ENCODE measurements around the gene TFF2.

The TFF2 gene

DNA sequence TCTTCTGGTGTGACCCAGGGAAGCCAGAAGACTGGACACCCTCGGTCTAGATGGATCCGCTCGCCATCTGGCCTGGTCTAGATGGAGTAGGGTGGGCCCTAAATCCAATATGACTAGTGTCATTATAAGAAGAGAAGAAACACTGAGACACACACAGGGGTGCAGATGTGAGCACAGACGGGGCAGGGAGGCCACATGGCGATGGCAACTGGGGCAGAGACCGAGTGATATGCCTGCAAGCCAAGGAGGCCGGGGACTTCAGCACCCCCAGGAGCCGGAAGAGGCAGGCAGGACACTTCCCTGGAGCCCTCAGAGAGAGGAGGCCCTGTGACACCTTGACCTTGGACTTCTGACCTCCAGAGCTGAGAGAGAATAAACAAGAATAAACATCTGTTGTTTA is 30.0 kb downstream of the TFF2 start:
- no peak for DNase-seq (ENCODE audit: low read depth in 2 of 2)

DNA sequence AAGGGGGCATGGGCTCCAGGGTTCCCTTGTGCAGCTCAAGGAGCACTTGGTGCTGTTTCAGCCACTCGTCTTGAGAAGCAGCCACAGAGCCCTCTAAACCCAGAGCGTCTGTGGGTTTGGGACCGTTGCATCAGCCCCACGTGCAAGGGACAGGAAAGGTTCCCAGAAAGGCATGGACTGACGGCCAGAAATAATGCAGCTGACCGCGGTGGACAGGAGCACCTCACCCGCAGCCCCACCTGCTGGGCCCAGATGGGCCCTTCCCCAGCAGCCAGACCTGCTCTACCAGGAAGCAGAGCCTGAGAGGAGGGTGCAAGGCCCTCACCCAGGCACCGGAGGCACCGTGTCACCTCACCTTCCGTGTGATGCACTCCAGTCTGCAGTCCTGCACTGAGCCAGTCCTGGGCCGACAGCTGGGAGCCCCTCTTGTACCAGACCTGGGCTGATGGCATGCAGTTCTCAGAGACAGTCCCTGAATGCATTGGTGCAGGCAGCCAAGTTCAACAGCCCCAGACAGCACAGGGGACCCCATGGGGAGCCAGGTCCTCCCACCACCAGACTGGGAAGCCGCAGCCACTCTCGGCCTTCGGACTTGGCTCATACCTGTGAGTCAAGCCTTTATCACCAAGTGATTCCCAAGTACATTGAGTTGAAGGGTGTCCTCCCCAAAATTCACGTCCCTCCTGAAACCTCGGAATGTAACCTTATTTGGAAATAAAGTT is 30.8 kb downstream of the TFF2 start:
- no peak for DNase-seq (ENCODE audit: low read depth in 2 of 2)

GRCh38 chr21:42319376-42319775 is 31.4 kb downstream of the TFF2 start:
- no peak for DNase-seq (ENCODE audit: low read depth in 2 of 2)

DNA sequence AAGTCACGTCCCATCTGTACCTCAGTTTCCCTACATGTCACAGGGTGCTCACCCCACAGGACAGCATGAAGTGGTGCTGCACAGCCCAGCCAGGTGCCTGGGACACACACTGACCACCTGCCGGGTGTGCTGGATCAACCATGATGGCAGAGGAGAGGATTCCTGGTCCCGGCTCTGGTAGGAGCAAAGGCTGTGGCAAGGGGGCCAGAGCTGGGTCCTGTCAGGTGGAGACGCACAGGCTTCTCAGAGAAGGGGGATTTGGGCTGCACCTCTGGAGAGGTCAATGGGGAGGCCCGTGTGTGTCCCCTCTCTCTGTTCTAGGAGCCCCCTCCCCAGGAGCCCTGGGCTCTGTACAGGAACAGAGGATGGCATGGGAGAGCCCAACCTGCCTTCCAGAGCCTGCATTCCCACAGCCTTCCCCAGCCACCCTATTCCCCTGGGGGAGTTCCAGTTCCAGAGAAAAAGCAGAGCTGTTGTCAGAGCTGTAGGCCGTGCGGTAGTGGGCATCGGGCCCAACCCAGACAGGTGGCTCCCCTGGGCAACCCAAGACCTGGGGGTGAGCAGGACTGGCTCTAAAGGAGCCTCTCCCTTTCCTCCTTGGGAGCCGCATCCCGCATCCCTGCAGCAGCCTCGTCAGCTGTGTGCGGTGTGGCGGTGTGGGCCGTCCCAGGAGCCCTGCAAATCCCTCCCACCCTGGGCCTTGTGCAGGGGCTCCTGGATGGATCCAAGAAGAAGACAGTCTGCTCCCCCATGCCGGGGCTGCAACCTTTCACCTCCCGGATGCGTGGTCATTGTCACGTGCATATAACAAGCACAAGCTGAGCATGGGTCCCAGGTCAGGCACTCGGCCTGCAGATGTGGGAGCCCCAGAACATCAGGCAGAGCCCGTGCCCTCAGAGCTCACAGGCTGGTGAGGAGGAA is 32.7 kb downstream of the TFF2 start:
- DNase-seq (ENCODE audit: low read depth in 2 of 2) = no peak

DNA sequence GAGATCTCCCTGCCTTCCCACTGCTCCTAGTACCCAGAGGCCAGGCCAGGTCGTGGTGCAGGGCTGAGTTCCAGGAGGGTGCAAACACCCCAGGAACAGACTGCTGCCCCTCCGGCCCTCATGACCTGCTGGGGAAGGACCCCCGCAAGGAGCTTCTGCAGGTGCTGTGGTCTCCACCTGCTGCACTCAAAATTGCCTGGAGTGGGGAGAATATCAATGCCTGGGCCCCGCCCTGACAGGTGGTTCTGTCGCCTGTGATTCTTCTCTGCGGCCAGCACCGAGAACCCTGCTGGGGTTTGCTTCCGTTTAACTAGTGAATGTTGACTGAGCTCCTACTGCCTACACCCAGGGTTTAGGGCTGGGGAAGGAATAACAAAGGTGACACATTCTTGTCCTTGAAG is 33.5 kb downstream of the TFF2 start:
- no peak for DNase-seq (ENCODE audit: low read depth in 2 of 2)

- no peak for DNase-seq (ENCODE audit: low read depth in 2 of 2)
Observed at GRCh38 chr21:42316891-42317290, 33.9 kb downstream of the TFF2 start.

DNA sequence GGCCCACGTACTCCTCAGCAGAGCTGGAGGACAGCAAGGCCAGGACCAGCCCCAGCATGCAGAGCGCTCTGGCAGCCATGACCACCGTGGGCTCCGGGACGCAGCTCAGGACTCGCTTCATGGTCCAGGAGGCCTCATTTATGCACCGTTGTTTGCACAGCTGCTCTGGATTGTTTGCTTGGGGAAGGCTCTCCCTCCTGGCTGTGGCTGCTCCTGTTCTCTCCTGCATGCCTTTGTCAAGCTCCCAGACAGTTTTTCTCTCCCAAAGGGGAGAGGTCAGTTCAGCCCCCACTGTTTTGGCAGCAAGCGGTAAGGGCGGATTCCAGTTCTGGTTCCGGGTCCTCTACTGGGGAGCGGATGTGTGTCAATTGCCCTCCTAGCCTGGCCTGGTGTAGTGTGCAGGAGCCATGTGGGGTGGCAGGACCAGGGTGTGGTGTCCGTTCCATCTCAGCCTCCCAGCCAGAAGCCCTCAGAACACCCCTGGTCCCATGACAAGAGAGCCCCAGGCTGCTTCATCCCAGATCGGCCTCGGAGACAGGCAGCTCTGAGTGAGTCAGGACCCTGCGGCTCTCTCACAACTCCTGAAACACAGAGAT is 35.4 kb downstream of the TFF2 start, which contains the start of gene TFF3:
Gene TFF3, minus strand, starts transcription at position 114 of the 596 bp plus-strand sequence. Its CDS starts 35 bp downstream, at position 79.
- no peak for DNase-seq (ENCODE audit: low read depth in 2 of 2)

DNA sequence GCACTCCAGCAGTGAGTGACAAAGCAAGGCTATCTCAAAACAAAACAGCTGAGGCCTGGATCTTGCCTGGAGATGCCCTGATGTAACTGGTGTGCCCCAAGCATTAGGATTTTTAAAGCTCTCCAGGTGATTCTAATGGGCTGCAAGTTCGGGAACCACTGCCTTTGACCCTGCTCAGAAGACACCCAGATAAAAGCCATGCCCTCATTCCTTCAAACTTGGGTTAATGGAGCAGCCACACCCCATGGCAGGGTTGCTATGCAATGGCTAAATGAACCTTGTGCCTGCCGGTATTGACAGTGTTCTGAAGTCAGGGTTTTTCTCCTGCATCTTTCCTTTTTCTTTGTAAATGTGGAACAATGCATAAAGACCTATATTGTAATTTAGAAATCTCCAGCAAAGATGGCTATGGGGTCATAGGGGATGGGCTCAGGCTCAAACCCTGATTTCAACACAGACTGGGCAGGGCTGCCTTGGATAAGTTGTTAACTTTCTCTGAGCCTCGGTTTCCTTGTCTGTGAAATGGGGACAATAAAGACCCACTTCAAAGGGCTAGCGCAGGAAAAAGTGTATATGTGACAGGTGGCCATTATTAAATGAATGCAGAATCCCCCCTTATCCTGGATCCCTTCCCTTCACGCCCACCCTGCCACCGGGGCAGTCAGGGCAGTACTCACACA is 36.0 kb downstream of the TFF2 start:
- no peak for DNase-seq (ENCODE audit: low read depth in 2 of 2)

GRCh38 chr21:42313501-42313969 is 37.3 kb downstream of the TFF2 start:
- DNase-seq (ENCODE audit: low read depth in 2 of 2) = no peak

- no peak for DNase-seq (ENCODE audit: low read depth in 2 of 2)
Observed at GRCh38 chr21:42312626-42313104, 38.1 kb downstream of the TFF2 start.

DNA sequence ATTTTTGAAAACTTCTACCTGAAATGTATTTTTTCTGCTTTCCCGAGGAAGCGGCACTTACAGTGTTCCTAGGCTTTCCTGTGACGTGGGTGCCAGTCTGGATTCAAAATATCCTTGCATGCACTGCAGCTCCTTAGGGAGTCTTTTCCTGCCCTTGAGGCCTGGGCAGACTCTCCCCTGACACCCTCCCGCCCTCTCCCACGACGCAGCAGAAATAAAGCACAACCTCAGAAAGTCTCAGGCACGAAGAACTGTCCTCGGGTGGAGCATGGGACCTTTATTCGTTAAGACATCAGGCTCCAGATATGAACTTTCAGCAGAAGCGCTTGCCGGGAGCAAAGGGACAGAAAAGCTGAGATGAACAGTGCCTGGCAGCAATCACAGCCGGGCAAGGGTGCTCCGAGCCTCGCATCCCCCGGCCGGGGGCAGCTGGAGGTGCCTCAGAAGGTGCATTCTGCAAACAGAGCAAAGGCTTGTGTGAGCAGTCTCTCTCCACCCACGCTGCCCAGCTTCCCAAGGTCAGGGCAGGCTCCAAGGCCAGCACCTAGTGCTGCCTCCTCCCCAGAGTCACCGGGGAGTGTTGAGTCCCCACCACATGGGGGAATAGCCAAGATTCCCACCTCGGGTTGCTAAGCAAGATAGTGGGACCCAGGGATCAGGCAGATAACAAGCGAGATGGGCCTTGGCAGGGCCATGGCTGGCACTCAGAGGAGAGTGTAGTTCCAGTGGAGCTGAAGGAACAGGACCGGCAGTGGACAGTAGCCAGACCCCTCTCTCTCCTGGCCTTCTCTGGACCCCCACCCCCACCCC is 38.8 kb downstream of the TFF2 start:
- DNase-seq (ENCODE audit: low read depth in 2 of 2) = no peak

DNA sequence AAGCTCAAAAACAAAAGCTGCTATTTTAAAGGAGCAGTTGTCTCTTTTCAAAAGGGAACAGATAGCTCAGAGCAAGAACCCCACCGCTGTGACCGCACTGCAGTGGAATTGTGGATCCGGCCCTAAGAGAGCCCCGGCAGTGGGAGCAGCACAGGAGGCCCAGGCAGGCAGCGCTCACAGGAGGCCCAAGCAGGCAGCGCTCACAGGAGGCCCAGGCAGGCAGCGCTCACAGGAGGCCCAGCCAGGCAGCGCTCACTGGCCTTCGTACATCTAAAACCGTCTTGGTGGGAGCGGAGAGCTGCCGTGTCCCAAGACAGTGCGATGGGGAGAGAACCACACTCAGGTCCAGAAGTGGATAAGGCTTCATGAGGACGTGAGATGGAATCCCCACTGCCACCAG is 39.6 kb downstream of the TFF2 start:
- DNase-seq (ENCODE audit: low read depth in 2 of 2) = no peak

- no peak for DNase-seq (ENCODE audit: low read depth in 2 of 2)
Observed at GRCh38 chr21:42310411-42311001, 40.3 kb downstream of the TFF2 start.

- peak; percentile 23 to 38 for DNase-seq (ENCODE audit: low read depth in 2 of 2)
Observed at GRCh38 chr21:42309753-42310213, 41.0 kb downstream of the TFF2 start.

DNA sequence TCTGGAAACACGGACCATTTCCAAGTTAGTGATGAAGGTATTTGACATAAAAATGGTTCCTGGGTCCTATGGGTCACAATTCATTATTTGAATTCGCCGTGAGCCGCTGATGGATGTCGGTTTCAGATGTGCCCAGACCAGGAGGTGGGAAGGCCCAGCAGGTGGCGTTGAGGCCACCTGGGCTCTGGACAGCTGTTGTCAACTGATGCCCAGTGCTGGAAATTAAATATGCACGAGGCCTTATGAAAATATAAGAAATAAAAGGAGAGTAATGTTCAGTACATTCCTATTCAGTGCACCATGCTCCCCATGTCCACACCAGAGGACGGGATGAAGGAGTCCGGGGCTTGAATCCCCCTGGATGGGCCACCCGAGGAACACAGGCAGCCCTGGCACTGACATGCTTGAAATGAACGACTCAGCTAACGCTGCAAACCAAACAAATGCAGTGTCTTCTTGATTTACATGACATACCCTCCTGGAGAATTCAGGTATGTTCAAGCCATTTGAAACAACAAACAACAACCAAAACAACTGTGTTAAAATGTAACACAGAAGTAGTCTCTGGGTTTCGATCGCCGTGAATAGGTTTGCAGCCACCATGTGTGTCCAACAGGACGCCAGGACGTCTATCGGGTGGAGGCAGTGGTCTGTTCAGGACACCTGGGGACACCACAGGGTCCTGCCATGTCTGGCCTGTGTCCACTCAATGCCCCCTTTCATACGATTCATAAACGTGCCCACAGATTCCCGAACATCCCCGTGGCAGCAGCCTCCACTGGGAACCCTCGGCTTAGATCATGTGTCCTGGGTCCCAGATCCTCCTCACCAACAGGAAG is 41.7 kb downstream of the TFF2 start:
- DNase-seq (ENCODE audit: low read depth in 2 of 2) = no peak

GRCh38 chr21:42308161-42308913 is 42.5 kb downstream of the TFF2 start:
- no peak for DNase-seq (ENCODE audit: low read depth in 2 of 2)

DNA sequence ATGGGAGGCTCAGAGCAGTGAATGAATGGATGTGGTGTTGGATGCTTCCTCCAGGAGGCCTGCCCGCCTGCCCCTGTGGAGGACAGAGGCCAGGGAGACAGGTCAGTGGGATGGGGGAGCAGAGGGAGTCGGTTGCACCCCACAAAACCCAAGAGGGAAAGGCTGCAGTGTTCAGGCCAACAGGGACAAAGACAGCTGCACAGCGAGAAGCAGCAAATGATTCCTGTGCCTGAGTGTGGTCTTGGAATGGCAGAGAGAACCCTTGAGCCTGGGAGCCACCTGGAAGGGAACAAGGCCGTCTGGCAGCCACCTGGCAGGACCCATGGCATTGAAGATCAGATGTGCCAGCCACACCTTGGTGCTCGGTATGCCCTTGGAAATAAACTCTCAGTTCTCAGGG is 43.7 kb downstream of the TFF2 start:
- DNase-seq (ENCODE audit: low read depth in 2 of 2) = no peak

DNA sequence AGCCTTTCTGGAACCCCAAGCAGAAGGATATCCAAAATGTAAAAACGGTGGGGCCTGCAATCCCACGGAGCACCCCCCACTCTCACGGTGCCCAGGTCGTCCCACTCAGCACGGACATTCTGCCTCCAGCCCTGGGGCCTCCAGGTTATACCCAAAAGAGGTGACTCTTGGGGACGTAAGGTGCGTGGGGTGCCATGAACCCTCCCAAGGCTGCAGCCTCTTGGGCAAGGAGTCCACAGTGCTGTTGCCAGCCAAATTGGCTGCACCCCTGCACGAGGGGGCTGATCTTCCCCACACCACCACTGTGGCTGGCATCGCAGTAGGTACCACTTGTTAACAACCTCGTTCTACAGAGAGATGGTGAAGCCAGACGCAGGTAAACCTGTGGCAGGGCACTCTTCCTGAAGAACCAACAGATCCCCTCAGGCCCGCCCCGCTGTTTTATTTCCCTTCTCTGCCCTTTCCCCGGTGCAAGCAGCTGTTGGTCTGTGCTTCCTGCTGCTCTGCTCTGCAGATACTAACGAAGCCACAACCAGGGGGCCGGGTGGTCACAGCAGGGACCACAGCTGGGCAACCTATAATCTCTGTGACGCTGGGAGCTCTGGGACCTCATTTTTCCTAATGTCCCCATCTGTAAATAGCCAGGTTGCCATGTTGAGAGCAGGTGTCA is 44.3 kb downstream of the TFF2 start:
- no peak for DNase-seq (ENCODE audit: low read depth in 2 of 2)
